HepG2 (cell line): ENCODE measurements around the gene ACTL6A. TPM values are rescaled to one million over a fixed set of nuclear protein-coding genes. Genes with fewer than 3 reads are reported as not detected.

Experiments used
- ARID4A ChIP-seq: sonication (generic); formaldehyde crosslinking; IDR thresholded peaks from 2 replicates; pipeline ENCODE4 v1.5.0; 2020; ENCODE audit warnings: mild to moderate bottlenecking, missing genetic modification reagents, borderline replicate concordance
- HMGA1 ChIP-seq: sonication (generic); formaldehyde crosslinking; conservative IDR thresholded peaks from 2 replicates; pipeline ENCODE4 v1.4.0; 2020; ENCODE audit warnings: missing genetic modification reagents
- HNF1B ChIP-seq: sonication (generic); formaldehyde crosslinking; IDR thresholded peaks from 2 replicates; pipeline ENCODE4 v1.5.1; 2020; ENCODE audit warnings: mild to moderate bottlenecking, moderate library complexity, missing genetic modification reagents
- HNRNPLL ChIP-seq: fragments of 200-400 bp; formaldehyde crosslinking; IDR thresholded peaks from 2 replicates; pipeline ENCODE4 v1.6.1; 2017; ENCODE audit warnings: mild to moderate bottlenecking, low read depth, low read length; ENCODE audit not compliant: poor library complexity, severe bottlenecking
- NR3C1 ChIP-seq: sonication (generic); formaldehyde crosslinking; IDR thresholded peaks from 2 replicates; pipeline ENCODE4 v1.4.0; 2020; ENCODE audit warnings: missing genetic modification reagents
- PRPF4 ChIP-seq: fragments of 200-400 bp; formaldehyde crosslinking; IDR thresholded peaks from 2 replicates; pipeline ENCODE4 v1.6.1; 2016; ENCODE audit warnings: low read length, low read depth; ENCODE audit not compliant: poor library complexity, severe bottlenecking
- RFXAP ChIP-seq: sonication (generic); formaldehyde crosslinking; IDR thresholded peaks from 2 replicates; pipeline ENCODE4 v1.4.0; 2020; ENCODE audit warnings: missing genetic modification reagents, borderline replicate concordance
- SNAPC5 ChIP-seq: sonication (generic); formaldehyde crosslinking; IDR thresholded peaks from 2 replicates; pipeline ENCODE4 v1.8.1; 2023; ENCODE audit warnings: mild to moderate bottlenecking, missing genetic modification reagents, borderline replicate concordance
- TRAFD1 ChIP-seq: sonication (generic); formaldehyde crosslinking; IDR thresholded peaks from 2 replicates; pipeline ENCODE4 v1.5.1; 2020; ENCODE audit warnings: missing genetic modification reagents, mild to moderate bottlenecking, borderline replicate concordance
- YY1 ChIP-seq: IDR thresholded peaks from 2 replicates; pipeline ENCODE4 v1.6.1; 2011; ENCODE audit warnings: low read length, low read depth, moderate library complexity, mild to moderate bottlenecking; ENCODE audit not compliant: insufficient read depth, insufficient replicate concordance
- ZC3H4 ChIP-seq: sonication (generic); formaldehyde crosslinking; IDR thresholded peaks from 2 replicates; pipeline ENCODE4 v1.4.0; 2020; ENCODE audit warnings: missing genetic modification reagents, borderline replicate concordance
- ZKSCAN1 ChIP-seq: fragments of 150-350 bp; IDR thresholded peaks from 2 replicates; pipeline ENCODE4 v1.6.1; 2014; ENCODE audit warnings: low read length
- polyA plus RNA-seq, 8 experiments: library from polyadenylated mRNA; depleted of rRNA in 3 of 8; stranded (reverse) in 7 of 8; unstranded in 1 of 8; fragments of >200 nt; fragmentation: Illumina TruSeq in 4 of 8; extraction: Trizol in 4 of 8; gene quantifications; 2 replicates each; pipeline versions ENCODE4 v1.2.1 to v1.2.3, GENCODE V29; 2011 to 2016; ENCODE audit warnings: low read depth in 4 of 8, missing spikeins in 1 of 8, mixed read lengths in 1 of 8; ENCODE audit not compliant: insufficient read depth in 1 of 8
- total RNA-seq, 5 experiments: library from RNA; depleted of rRNA; stranded (reverse); fragments of >200 nt; fragmentation: Illumina TruSeq; extraction: Trizol; gene quantifications; 2 replicates each; pipeline ENCODE4 v1.2.3, GENCODE V29; 2016; ENCODE audit warnings: low read depth in 1 of 5
- TF ChIP-seq, protein P1 (sequence below): sonication (generic); formaldehyde crosslinking; IDR thresholded peaks from 2 replicates; pipeline ENCODE4 v1.4.0; 2020; ENCODE audit warnings: missing genetic modification reagents, mild to moderate bottlenecking, borderline replicate concordance
- TF ChIP-seq, protein P2 (sequence below): IDR thresholded peaks from 2 replicates; pipeline ENCODE4 v1.6.1; 2016; ENCODE audit warnings: low read depth, control low read depth

The ACTL6A gene
- total and polyA plus RNA-seq, 2 of the 13 experiments (the other 11 are each of a cell fraction or from before 2014, with no cell fraction given), result 58.1 to 84.1 TPM

GRCh38 chr3:179562591-179563270, at the start of gene ACTL6A (continued):
- peak; percentile 91 for TF ChIP-seq ARID4A (CRISPR knock-in tag)
- TF ChIP-seq, protein P1, sequence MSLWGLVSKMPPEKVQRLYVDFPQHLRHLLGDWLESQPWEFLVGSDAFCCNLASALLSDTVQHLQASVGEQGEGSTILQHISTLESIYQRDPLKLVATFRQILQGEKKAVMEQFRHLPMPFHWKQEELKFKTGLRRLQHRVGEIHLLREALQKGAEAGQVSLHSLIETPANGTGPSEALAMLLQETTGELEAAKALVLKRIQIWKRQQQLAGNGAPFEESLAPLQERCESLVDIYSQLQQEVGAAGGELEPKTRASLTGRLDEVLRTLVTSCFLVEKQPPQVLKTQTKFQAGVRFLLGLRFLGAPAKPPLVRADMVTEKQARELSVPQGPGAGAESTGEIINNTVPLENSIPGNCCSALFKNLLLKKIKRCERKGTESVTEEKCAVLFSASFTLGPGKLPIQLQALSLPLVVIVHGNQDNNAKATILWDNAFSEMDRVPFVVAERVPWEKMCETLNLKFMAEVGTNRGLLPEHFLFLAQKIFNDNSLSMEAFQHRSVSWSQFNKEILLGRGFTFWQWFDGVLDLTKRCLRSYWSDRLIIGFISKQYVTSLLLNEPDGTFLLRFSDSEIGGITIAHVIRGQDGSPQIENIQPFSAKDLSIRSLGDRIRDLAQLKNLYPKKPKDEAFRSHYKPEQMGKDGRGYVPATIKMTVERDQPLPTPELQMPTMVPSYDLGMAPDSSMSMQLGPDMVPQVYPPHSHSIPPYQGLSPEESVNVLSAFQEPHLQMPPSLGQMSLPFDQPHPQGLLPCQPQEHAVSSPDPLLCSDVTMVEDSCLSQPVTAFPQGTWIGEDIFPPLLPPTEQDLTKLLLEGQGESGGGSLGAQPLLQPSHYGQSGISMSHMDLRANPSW (CRISPR knock-in tag), result no peak
- no peak for TF ChIP-seq ZC3H4 (CRISPR knock-in tag)
- no peak for TF ChIP-seq SNAPC5 (CRISPR knock-in tag)
- no peak for TF ChIP-seq HMGA1 (CRISPR knock-in tag)
- peak; percentile 94 for TF ChIP-seq RFXAP (CRISPR knock-in tag)
- no peak for TF ChIP-seq PRPF4
- TF ChIP-seq HNRNPLL, result peak; percentile 82
- TF ChIP-seq ZKSCAN1, result no peak
- TF ChIP-seq YY1, result peak; percentile 74
- TF ChIP-seq TRAFD1, result no peak
- TF ChIP-seq NR3C1 (CRISPR knock-in tag), result no peak
- TF ChIP-seq, protein P2, sequence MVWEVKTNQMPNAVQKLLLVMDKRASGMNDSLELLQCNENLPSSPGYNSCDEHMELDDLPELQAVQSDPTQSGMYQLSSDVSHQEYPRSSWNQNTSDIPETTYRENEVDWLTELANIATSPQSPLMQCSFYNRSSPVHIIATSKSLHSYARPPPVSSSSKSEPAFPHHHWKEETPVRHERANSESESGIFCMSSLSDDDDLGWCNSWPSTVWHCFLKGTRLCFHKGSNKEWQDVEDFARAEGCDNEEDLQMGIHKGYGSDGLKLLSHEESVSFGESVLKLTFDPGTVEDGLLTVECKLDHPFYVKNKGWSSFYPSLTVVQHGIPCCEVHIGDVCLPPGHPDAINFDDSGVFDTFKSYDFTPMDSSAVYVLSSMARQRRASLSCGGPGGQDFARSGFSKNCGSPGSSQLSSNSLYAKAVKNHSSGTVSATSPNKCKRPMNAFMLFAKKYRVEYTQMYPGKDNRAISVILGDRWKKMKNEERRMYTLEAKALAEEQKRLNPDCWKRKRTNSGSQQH (CRISPR knock-in tag), result peak; percentile 79; the same call in 1 of the 2 replicates
- TF ChIP-seq HNF1B (CRISPR knock-in tag), result peak; percentile 61
